Left ventricle myocardium inferior (tissue), 1 donor: ENCODE results near the gene CCDC70. TPM values are rescaled to one million over a fixed set of nuclear protein-coding genes. Genes with fewer than 3 reads are reported as not detected.
"Not testable (repeated sequence)": the region's sequence is repeated elsewhere in the genome, so short reads cannot be mapped to it uniquely, and the experiment has no call there.

Experiments
- DNase-seq: peaks from one replicate; pipeline ENCODE4 v3.0.0-alpha.2; 2020
- H3K27ac ChIP-seq: fragments of 200-600 bp; replicated peaks from 2 replicates; pipeline ENCODE4 v1.8.0; 2021
- H3K27me3 ChIP-seq: fragments of 200-600 bp; 2 replicates; pipeline ENCODE4 v1.8.0; 2021; ENCODE audit warnings: low read depth
- H3K36me3 ChIP-seq: fragments of 200-600 bp; 2 replicates; pipeline ENCODE4 v1.8.0; 2021
- H3K4me1 ChIP-seq: fragments of 200-600 bp; 2 replicates; pipeline ENCODE4 v1.8.0; 2021
- H3K4me3 ChIP-seq: fragments of 200-600 bp; 2 replicates; pipeline ENCODE4 v1.8.0; 2021; ENCODE audit warnings: mild to moderate bottlenecking, moderate library complexity
- H3K9me3 ChIP-seq: fragments of 200-600 bp; replicated peaks from 2 replicates; pipeline ENCODE4 v1.8.0; 2021
- CTCF ChIP-seq: fragments of 200-600 bp; IDR thresholded peaks from 2 replicates; pipeline ENCODE4 v1.8.0; 2021; ENCODE audit warnings: antibody characterized with exemption, mild to moderate bottlenecking, borderline replicate concordance
- intact Hi-C: fragments of 100-400 bp; cut with micrococcal nuclease; formaldehyde crosslinking; loops from one replicate; pipeline ENCODE4 v1.11.0; 2022
- total RNA-seq: library from RNA; stranded (reverse); fragmentation: NEBNext Ultra II Directional; extraction: Animal tissue kit (Norgen Biotek cat#: 25700); gene quantifications from one replicate; pipeline ENCODE4 v1.2.1, GENCODE V29; 2021
- donor health status: DM: no; HTN: yes; CAD: no; lungs with severe emphysema.

CCDC70 gene
- total RNA-seq, 1 donor from 2014 or later: not detected

GRCh38 chr13:51821606-51822005 lies 40.2 kb upstream of the CCDC70 start:
- Histone ChIP-seq H3K27ac (peak overlapping the region; percentile 73), H3K36me3 (no peaks in the 10 kb centered on the region), H3K27me3 (no peaks in the 10 kb centered on the region), H3K9me3 (no peaks in the 10 kb centered on the region), H3K4me1 (peaks cover 65% of the 10 kb centered on the region), H3K4me3 (no peak overlapping the region)
- DNase-seq: no peak
- intact Hi-C loops: no loop called here
- no peak for TF ChIP-seq CTCF

GRCh38 chr13:51822106-51822815 lies 39.5 kb upstream of the CCDC70 start:
- Histone ChIP-seq H3K4me3 (no peak overlapping the region), H3K27me3 (no peaks in the 10 kb centered on the region), H3K9me3 (no peaks in the 10 kb centered on the region), H3K4me1 (peaks cover 71% of the 10 kb centered on the region), H3K36me3 (no peaks in the 10 kb centered on the region), H3K27ac (peak overlapping the region; percentile 73)
- TF ChIP-seq CTCF: no peak
- intact Hi-C loops: no loop called here
- DNase-seq: no peak

- H3K9me3 ChIP-seq: no peaks in the 10 kb centered on the region
- intact Hi-C loops: no loop called here
- peaks cover 78% of the 10 kb centered on the region for H3K4me1 ChIP-seq
- H3K27me3 ChIP-seq: no peaks in the 10 kb centered on the region
- H3K4me3 ChIP-seq: no peak overlapping the region
- H3K27ac ChIP-seq: peak overlapping the region; percentile 73
- no peak for TF ChIP-seq CTCF
- H3K36me3 ChIP-seq: no peaks in the 10 kb centered on the region
- DNase-seq: no peak
These were observed 38.4 kb upstream of the CCDC70 start for GRCh38 chr13:51823359-51823758.

GRCh38 chr13:51823863-51824262 lies 37.9 kb upstream of the CCDC70 start:
- Histone ChIP-seq H3K27ac (peak overlapping the region; percentile 73), H3K4me1 (peaks cover 74% of the 10 kb centered on the region), H3K4me3 (no peak overlapping the region), H3K9me3 (no peaks in the 10 kb centered on the region), H3K36me3 (no peaks in the 10 kb centered on the region), H3K27me3 (no peaks in the 10 kb centered on the region)
- DNase-seq: no peak
- TF ChIP-seq CTCF: no peak
- intact Hi-C loops: no loop called here

- DNase-seq, H3K27me3 ChIP-seq, H3K36me3 ChIP-seq, H3K4me3 ChIP-seq, H3K9me3 ChIP-seq, intact Hi-C loops: not testable (repeated sequence)
- peaks cover 65% of the 10 kb centered on the region for H3K4me1 ChIP-seq
- H3K27ac ChIP-seq: peak overlapping the region; percentile 73
These were observed 37.1 kb upstream of the CCDC70 start for GRCh38 chr13:51824712-51825111.

GRCh38 chr13:51825165-51825592 lies 36.6 kb upstream of the CCDC70 start:
- H3K9me3 ChIP-seq: no peaks in the 10 kb centered on the region
- intact Hi-C loops: no loop called here
- peak overlapping the region; percentile 73 for H3K27ac ChIP-seq
- H3K27me3 ChIP-seq: no peaks in the 10 kb centered on the region
- peaks cover 64% of the 10 kb centered on the region for H3K4me1 ChIP-seq
- H3K36me3 ChIP-seq: no peaks in the 10 kb centered on the region
- no peak overlapping the region for H3K4me3 ChIP-seq
- no peak for DNase-seq
- no peak for TF ChIP-seq CTCF
